ENCODE data around the gene APOL6.

The APOL6 gene

DNA sequence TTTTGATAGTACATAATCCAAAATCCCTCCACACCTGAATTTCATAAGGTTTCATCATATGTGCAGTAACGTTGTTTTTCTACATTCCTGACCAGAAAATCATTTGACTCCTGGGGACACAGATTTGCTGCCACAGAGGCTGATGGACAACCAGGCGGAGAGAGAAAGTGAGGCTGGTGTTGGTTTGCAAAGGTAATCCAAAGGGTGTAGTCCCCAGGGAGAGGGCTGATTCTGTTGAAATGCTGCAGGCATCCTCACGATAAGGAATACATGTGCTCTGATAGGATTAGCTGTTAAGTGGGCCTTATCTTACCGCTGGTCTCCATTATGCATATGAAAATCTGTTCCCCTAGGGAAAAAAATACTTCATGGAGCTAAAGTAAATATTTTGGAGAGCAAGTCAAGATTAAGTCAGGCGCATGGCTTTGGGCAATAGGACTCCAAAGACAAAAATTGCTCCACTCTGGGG lies 8.1 kb downstream of the APOL6 start (continued):
- TF ChIP-seq, protein P1, sequence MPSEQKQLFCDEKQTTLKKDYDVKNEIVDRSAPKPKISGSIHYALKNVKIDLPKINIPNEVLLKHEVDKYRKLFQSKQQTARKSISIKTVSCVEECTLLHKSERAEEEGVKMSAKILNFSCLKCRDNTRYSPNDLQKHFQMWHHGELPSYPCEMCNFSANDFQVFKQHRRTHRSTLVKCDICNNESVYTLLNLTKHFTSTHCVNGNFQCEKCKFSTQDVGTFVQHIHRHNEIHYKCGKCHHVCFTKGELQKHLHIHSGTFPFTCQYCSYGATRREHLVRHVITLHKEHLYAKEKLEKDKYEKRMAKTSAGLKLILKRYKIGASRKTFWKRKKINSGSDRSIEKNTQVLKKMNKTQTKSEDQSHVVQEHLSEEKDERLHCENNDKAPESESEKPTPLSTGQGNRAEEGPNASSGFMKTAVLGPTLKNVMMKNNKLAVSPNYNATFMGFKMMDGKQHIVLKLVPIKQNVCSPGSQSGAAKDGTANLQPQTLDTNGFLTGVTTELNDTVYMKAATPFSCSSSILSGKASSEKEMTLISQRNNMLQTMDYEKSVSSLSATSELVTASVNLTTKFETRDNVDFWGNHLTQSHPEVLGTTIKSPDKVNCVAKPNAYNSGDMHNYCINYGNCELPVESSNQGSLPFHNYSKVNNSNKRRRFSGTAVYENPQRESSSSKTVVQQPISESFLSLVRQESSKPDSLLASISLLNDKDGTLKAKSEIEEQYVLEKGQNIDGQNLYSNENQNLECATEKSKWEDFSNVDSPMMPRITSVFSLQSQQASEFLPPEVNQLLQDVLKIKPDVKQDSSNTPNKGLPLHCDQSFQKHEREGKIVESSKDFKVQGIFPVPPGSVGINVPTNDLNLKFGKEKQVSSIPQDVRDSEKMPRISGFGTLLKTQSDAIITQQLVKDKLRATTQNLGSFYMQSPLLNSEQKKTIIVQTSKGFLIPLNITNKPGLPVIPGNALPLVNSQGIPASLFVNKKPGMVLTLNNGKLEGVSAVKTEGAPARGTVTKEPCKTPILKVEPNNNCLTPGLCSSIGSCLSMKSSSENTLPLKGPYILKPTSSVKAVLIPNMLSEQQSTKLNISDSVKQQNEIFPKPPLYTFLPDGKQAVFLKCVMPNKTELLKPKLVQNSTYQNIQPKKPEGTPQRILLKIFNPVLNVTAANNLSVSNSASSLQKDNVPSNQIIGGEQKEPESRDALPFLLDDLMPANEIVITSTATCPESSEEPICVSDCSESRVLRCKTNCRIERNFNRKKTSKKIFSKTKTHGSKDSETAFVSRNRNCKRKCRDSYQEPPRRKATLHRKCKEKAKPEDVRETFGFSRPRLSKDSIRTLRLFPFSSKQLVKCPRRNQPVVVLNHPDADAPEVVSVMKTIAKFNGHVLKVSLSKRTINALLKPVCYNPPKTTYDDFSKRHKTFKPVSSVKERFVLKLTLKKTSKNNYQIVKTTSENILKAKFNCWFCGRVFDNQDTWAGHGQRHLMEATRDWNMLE (tag by site-specific recombination; conservative IDR thresholded peaks at IDR 0.05; ENCODE audit: low read depth): no peak
- no peak for TF ChIP-seq ZNF473 (tag by site-specific recombination; IDR thresholded peaks at IDR 0.05)
- TF ChIP-seq, protein P2, sequence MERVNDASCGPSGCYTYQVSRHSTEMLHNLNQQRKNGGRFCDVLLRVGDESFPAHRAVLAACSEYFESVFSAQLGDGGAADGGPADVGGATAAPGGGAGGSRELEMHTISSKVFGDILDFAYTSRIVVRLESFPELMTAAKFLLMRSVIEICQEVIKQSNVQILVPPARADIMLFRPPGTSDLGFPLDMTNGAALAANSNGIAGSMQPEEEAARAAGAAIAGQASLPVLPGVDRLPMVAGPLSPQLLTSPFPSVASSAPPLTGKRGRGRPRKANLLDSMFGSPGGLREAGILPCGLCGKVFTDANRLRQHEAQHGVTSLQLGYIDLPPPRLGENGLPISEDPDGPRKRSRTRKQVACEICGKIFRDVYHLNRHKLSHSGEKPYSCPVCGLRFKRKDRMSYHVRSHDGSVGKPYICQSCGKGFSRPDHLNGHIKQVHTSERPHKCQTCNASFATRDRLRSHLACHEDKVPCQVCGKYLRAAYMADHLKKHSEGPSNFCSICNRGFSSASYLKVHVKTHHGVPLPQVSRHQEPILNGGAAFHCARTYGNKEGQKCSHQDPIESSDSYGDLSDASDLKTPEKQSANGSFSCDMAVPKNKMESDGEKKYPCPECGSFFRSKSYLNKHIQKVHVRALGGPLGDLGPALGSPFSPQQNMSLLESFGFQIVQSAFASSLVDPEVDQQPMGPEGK (tag by site-specific recombination; IDR thresholded peaks at IDR 0.05): no peak
- TF ChIP-seq ZNF776 (tag by site-specific recombination; IDR thresholded peaks at IDR 0.05; ENCODE audit: borderline replicate concordance): no peak
- no peak for TF ChIP-seq ZNF24 (tag by site-specific recombination; IDR thresholded peaks at IDR 0.05)
- no peak for TF ChIP-seq ZNF354C (tag by site-specific recombination; IDR thresholded peaks at IDR 0.05; ENCODE audit: borderline replicate concordance, low read depth)
- TF ChIP-seq ZFP69B (tag by site-specific recombination; IDR thresholded peaks at IDR 0.05): no peak
- no peak for TF ChIP-seq ZNF843 (tag by site-specific recombination; IDR thresholded peaks at IDR 0.05)
- no peak for TF ChIP-seq ZNF654 (tag by site-specific recombination; IDR thresholded peaks at IDR 0.05; ENCODE audit: low read depth)
- TF ChIP-seq KLF8 (tag by site-specific recombination; IDR thresholded peaks at IDR 0.05): no peak
- TF ChIP-seq, protein P3, sequence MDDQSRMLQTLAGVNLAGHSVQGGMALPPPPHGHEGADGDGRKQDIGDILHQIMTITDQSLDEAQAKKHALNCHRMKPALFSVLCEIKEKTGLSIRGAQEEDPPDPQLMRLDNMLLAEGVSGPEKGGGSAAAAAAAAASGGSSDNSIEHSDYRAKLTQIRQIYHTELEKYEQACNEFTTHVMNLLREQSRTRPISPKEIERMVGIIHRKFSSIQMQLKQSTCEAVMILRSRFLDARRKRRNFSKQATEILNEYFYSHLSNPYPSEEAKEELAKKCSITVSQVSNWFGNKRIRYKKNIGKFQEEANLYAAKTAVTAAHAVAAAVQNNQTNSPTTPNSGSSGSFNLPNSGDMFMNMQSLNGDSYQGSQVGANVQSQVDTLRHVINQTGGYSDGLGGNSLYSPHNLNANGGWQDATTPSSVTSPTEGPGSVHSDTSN (CRISPR knock-in tag; IDR thresholded peaks at IDR 0.05): no peak
- TF ChIP-seq, protein P4, sequence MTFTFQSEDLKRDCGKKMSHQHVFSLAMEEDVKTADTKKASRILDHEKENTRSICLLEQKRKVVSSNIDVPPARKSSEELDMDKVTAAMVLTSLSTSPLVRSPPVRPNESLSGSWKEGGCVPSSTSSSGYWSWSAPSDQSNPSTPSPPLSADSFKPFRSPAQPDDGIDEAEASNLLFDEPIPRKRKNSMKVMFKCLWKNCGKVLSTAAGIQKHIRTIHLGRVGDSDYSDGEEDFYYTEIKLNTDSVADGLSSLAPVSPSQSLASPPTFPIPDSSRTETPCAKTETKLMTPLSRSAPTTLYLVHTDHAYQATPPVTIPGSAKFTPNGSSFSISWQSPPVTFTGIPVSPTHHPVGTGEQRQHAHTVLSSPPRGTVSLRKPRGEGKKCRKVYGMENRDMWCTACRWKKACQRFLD (tag by site-specific recombination; IDR thresholded peaks at IDR 0.05): no peak
- peak; percentile 39; the same call in 1 of the 2 replicates for TF ChIP-seq ZXDB (tag by site-specific recombination; IDR thresholded peaks at IDR 0.05)
- TF ChIP-seq ZNF140 (tag by site-specific recombination; IDR thresholded peaks at IDR 0.05): no peak
- TF ChIP-seq WT1 (tag by site-specific recombination; IDR thresholded peaks at IDR 0.05): peak; percentile 41; the same call in 1 of the 2 replicates
- TF ChIP-seq HOXC10 (CRISPR knock-in tag; IDR thresholded peaks at IDR 0.05): no peak
- TF ChIP-seq ZNF391 (tag by site-specific recombination; IDR thresholded peaks at IDR 0.05; ENCODE audit: borderline replicate concordance, low read depth): no peak
- TF ChIP-seq, protein P5, sequence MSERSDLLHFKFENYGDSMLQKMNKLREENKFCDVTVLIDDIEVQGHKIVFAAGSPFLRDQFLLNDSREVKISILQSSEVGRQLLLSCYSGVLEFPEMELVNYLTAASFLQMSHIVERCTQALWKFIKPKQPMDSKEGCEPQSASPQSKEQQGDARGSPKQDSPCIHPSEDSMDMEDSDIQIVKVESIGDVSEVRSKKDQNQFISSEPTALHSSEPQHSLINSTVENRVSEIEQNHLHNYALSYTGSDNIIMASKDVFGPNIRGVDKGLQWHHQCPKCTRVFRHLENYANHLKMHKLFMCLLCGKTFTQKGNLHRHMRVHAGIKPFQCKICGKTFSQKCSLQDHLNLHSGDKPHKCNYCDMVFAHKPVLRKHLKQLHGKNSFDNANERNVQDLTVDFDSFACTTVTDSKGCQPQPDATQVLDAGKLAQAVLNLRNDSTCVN (tag by site-specific recombination; optimal IDR thresholded peaks at IDR 0.05): no peak
- TF ChIP-seq FEZF1 (tag by site-specific recombination; IDR thresholded peaks at IDR 0.05): peak; percentile 21; the same call in 1 of the 2 replicates
- TF ChIP-seq, protein P6, sequence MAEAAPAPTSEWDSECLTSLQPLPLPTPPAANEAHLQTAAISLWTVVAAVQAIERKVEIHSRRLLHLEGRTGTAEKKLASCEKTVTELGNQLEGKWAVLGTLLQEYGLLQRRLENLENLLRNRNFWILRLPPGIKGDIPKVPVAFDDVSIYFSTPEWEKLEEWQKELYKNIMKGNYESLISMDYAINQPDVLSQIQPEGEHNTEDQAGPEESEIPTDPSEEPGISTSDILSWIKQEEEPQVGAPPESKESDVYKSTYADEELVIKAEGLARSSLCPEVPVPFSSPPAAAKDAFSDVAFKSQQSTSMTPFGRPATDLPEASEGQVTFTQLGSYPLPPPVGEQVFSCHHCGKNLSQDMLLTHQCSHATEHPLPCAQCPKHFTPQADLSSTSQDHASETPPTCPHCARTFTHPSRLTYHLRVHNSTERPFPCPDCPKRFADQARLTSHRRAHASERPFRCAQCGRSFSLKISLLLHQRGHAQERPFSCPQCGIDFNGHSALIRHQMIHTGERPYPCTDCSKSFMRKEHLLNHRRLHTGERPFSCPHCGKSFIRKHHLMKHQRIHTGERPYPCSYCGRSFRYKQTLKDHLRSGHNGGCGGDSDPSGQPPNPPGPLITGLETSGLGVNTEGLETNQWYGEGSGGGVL (tag by site-specific recombination; IDR thresholded peaks at IDR 0.05): no peak
- TF ChIP-seq ZNF521 (tag by site-specific recombination; IDR thresholded peaks at IDR 0.05): no peak
- TF ChIP-seq ZSCAN16 (tag by site-specific recombination; IDR thresholded peaks at IDR 0.05): no peak
- no peak for TF ChIP-seq ZNF324 (tag by site-specific recombination; IDR thresholded peaks at IDR 0.05)
- TF ChIP-seq ZNF426 (tag by site-specific recombination; IDR thresholded peaks at IDR 0.05): no peak; the same call in 1 of the 2 replicates
- TF ChIP-seq ZNF274 (IDR thresholded peaks at IDR 0.05; ENCODE audit: low read length): no peak
- TF ChIP-seq ZNF274 (tag by site-specific recombination; IDR thresholded peaks at IDR 0.05; ENCODE audit: borderline replicate concordance): no peak
- TF ChIP-seq, protein P7, sequence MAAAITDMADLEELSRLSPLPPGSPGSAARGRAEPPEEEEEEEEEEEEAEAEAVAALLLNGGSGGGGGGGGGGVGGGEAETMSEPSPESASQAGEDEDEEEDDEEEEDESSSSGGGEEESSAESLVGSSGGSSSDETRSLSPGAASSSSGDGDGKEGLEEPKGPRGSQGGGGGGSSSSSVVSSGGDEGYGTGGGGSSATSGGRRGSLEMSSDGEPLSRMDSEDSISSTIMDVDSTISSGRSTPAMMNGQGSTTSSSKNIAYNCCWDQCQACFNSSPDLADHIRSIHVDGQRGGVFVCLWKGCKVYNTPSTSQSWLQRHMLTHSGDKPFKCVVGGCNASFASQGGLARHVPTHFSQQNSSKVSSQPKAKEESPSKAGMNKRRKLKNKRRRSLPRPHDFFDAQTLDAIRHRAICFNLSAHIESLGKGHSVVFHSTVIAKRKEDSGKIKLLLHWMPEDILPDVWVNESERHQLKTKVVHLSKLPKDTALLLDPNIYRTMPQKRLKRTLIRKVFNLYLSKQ (tag by site-specific recombination; IDR thresholded peaks at IDR 0.05; ENCODE audit: borderline replicate concordance): no peak
